WTC11 (cell line): ENCODE measurements around the gene KRT35. TPM values are rescaled to one million over a fixed set of nuclear protein-coding genes. Genes with fewer than 3 reads are reported as not detected.
A peak's percentile ranks its signal among the peaks of the same experiment; 100 is the strongest.

Experiments used
- ATAC-seq: fragments of 200-7000 bp; cut with Tn5 transposase; 2 replicates; pipeline ENCODE4 v1.10.0; 2021; ENCODE audit warnings: mild to moderate bottlenecking, moderate library complexity
- CTCF ChIA-PET: fragments of 300-600 bp; sonication (Branson Sonifier 250); formaldehyde crosslinking; loops from one replicate; lab custom pipeline; 2021; ENCODE audit warnings: antibody characterized with exemption; lab: Charles Lee
- POLR2A ChIA-PET: fragments of 350-600 bp; sonication (Branson Sonifier 250); formaldehyde crosslinking; loops from one replicate; lab custom pipeline; 2021; ENCODE audit warnings: antibody characterized with exemption; lab: Charles Lee
- DNase-seq: peaks from one replicate; pipeline ENCODE4 v3.0.0; 2021; ENCODE audit warnings: low spot score
- H3K27ac Mint-ChIP-seq: 2 replicates; pipeline ENCODE4 v1.8.0; 2021; ENCODE audit warnings: mixed read lengths
- H3K27me3 Mint-ChIP-seq: 2 replicates; pipeline ENCODE4 v1.8.0; 2021; ENCODE audit warnings: low read depth, mild to moderate bottlenecking, moderate library complexity, mixed read lengths
- H3K36me3 Mint-ChIP-seq: 2 replicates; pipeline ENCODE4 v1.8.0; 2021; ENCODE audit warnings: mixed read lengths
- H3K4me1 Mint-ChIP-seq: 2 replicates; pipeline ENCODE4 v1.8.0; 2022; ENCODE audit warnings: mixed read lengths
- H3K4me3 Mint-ChIP-seq: 2 replicates; pipeline ENCODE4 v1.8.0; 2021; ENCODE audit warnings: mild to moderate bottlenecking, moderate library complexity, mixed read lengths
- H3K9me3 Mint-ChIP-seq: 2 replicates; pipeline ENCODE4 v1.8.0; 2021; ENCODE audit warnings: mixed read lengths
- CDX4 ChIP-seq: fragments of 250-450 bp; sonication (Bioruptor Pico); IDR thresholded peaks from 2 replicates; pipeline ENCODE4 v1.9.0; 2021; ENCODE audit warnings: moderate library complexity, mild to moderate bottlenecking, inconsistent platforms, borderline replicate concordance
- CREB1 ChIP-seq: sonication (generic); formaldehyde crosslinking; IDR thresholded peaks from 2 replicates; pipeline ENCODE4 v1.8.0; 2023; ENCODE audit warnings: mild to moderate bottlenecking, missing genetic modification reagents
- CREM ChIP-seq: sonication (generic); formaldehyde crosslinking; IDR thresholded peaks from 2 replicates; pipeline ENCODE4 v1.8.1; 2022; ENCODE audit warnings: mild to moderate bottlenecking, missing genetic modification reagents, moderate library complexity
- ETV6 ChIP-seq: sonication (generic); formaldehyde crosslinking; IDR thresholded peaks from 2 replicates; pipeline ENCODE4 v1.8.1; 2022; ENCODE audit warnings: mild to moderate bottlenecking, missing genetic modification reagents
- GABPB1 ChIP-seq: sonication (generic); formaldehyde crosslinking; IDR thresholded peaks from 2 replicates; pipeline ENCODE4 v1.8.1; 2023; ENCODE audit warnings: mild to moderate bottlenecking, missing genetic modification reagents
- IRF2 ChIP-seq: sonication (generic); formaldehyde crosslinking; IDR thresholded peaks from 2 replicates; pipeline ENCODE4 v1.8.0; 2022; ENCODE audit warnings: low read depth, missing genetic modification reagents, borderline replicate concordance
- MYBL2 ChIP-seq: sonication (generic); formaldehyde crosslinking; IDR thresholded peaks from 2 replicates; pipeline ENCODE4 v1.8.1; 2023; ENCODE audit warnings: mild to moderate bottlenecking, moderate library complexity, missing genetic modification reagents
- NFE2L1 ChIP-seq: sonication (generic); formaldehyde crosslinking; IDR thresholded peaks from 2 replicates; pipeline ENCODE4 v1.8.1; 2023; ENCODE audit warnings: missing genetic modification reagents
- NFYB ChIP-seq: sonication (generic); formaldehyde crosslinking; conservative IDR thresholded peaks from 2 replicates; pipeline ENCODE4 v1.8.0; 2022; ENCODE audit warnings: low read depth, missing genetic modification reagents
- NR2C2 ChIP-seq: sonication (generic); formaldehyde crosslinking; IDR thresholded peaks from 2 replicates; pipeline ENCODE4 v1.8.0; 2022; ENCODE audit warnings: mild to moderate bottlenecking, missing genetic modification reagents
- PRRX2 ChIP-seq: fragments of 250-450 bp; sonication (Bioruptor Pico); IDR thresholded peaks from 2 replicates; pipeline ENCODE4 v1.8.0; 2021; ENCODE audit warnings: mild to moderate bottlenecking
- RORB ChIP-seq: fragments of 250-450 bp; sonication (Bioruptor Pico); IDR thresholded peaks from 2 replicates; pipeline ENCODE4 v1.9.0; 2021; ENCODE audit warnings: mild to moderate bottlenecking
- SMAD3 ChIP-seq: sonication (generic); formaldehyde crosslinking; IDR thresholded peaks from 2 replicates; pipeline ENCODE4 v1.8.0; 2022; ENCODE audit warnings: missing genetic modification reagents, mild to moderate bottlenecking, borderline replicate concordance
- SOX15 ChIP-seq: fragments of 250-450 bp; sonication (Bioruptor Pico); IDR thresholded peaks from 2 replicates; pipeline ENCODE4 v1.9.0; 2021; ENCODE audit warnings: mild to moderate bottlenecking
- SP1 ChIP-seq: sonication (generic); formaldehyde crosslinking; conservative IDR thresholded peaks from 2 replicates; pipeline ENCODE4 v1.8.1; 2022; ENCODE audit warnings: missing genetic modification reagents
- TEAD1 ChIP-seq: sonication (generic); formaldehyde crosslinking; IDR thresholded peaks from 2 replicates; pipeline ENCODE4 v1.8.0; 2022; ENCODE audit warnings: mild to moderate bottlenecking, missing genetic modification reagents
- TEAD4 ChIP-seq: sonication (generic); formaldehyde crosslinking; IDR thresholded peaks from 2 replicates; pipeline ENCODE4 v1.8.0; 2022; ENCODE audit warnings: mild to moderate bottlenecking, missing genetic modification reagents
- TP53 ChIP-seq: sonication (generic); formaldehyde crosslinking; IDR thresholded peaks from 2 replicates; pipeline ENCODE4 v1.8.1; 2023; ENCODE audit warnings: mild to moderate bottlenecking, missing genetic modification reagents
- ZBTB21 ChIP-seq: sonication (generic); formaldehyde crosslinking; IDR thresholded peaks from 2 replicates; pipeline ENCODE4 v1.8.1; 2023; ENCODE audit warnings: mild to moderate bottlenecking, missing genetic modification reagents, borderline replicate concordance
- ZMAT4 ChIP-seq: fragments of 250-450 bp; sonication (Bioruptor Pico); IDR thresholded peaks from 2 replicates; pipeline ENCODE4 v1.9.0; 2021; ENCODE audit warnings: mild to moderate bottlenecking
- ZNF121 ChIP-seq: sonication (generic); formaldehyde crosslinking; IDR thresholded peaks from 2 replicates; pipeline ENCODE4 v1.8.0; 2023; ENCODE audit warnings: missing genetic modification reagents
- ZNF232 ChIP-seq: sonication (generic); formaldehyde crosslinking; IDR thresholded peaks from 2 replicates; pipeline ENCODE4 v1.8.0; 2022; ENCODE audit warnings: mild to moderate bottlenecking, missing genetic modification reagents
- ZNF416 ChIP-seq: fragments of 250-450 bp; sonication (Bioruptor Pico); IDR thresholded peaks from 2 replicates; pipeline ENCODE4 v1.9.0; 2021; ENCODE audit warnings: mild to moderate bottlenecking, inconsistent platforms
- ZNF671 ChIP-seq: fragments of 250-450 bp; sonication (Bioruptor Pico); IDR thresholded peaks from 2 replicates; pipeline ENCODE4 v1.8.0; 2021; ENCODE audit warnings: mild to moderate bottlenecking
- total RNA-seq: library from RNA; stranded (reverse); gene quantifications from 3 replicates; pipeline ENCODE4 v1.2.3, GENCODE V29; 2021
- TF ChIP-seq, protein P1 (sequence below): sonication (generic); formaldehyde crosslinking; IDR thresholded peaks from 2 replicates; pipeline ENCODE4 v1.8.0; 2022; ENCODE audit warnings: mild to moderate bottlenecking, missing genetic modification reagents
- TF ChIP-seq, protein P2 (sequence below): sonication (generic); formaldehyde crosslinking; IDR thresholded peaks from 2 replicates; pipeline ENCODE4 v1.8.1; 2022; ENCODE audit warnings: mild to moderate bottlenecking, moderate library complexity, missing genetic modification reagents
- TF ChIP-seq, protein P3 (sequence below): sonication (generic); formaldehyde crosslinking; IDR thresholded peaks from 2 replicates; pipeline ENCODE4 v1.8.0; 2022; ENCODE audit warnings: missing genetic modification reagents

Gene KRT35
- total RNA-seq, 1 experiment from 2014 or later, result not detected

DNA sequence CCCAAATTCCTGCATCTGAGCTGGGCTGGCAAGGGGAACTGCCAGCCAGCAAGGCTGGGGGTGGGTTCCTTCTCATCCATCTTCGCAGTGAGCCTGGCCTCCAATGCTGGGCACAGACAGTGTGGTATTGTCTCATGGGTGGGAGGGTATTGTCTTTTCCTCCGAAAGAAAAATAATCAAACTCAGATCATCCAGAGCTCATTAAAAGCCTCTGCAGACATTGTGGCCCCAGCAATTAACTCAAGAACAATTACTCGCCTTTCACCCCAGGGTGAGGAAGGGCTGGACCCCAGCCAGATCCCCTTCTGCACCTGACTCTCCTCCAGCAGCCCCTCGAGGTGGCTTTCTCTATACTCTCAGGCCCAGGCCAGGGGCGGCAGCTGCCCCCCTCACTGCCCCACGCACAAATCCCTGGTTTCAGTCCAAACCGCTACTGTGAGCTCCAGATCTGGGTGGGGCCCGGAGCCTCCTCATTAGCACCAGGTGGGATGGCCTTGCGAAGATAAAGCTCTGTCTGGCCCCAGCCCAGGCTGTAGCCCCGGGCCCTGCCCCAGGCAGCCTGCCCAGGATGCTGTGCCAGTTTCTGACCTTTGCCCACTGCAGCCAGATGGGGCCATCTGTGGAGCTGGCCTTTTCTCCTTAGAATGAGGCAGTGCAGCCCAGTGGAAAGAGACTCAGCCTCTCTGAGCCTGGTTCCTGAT is 40.0 kb upstream of the KRT35 start (continued):
- TF ChIP-seq, protein P1, sequence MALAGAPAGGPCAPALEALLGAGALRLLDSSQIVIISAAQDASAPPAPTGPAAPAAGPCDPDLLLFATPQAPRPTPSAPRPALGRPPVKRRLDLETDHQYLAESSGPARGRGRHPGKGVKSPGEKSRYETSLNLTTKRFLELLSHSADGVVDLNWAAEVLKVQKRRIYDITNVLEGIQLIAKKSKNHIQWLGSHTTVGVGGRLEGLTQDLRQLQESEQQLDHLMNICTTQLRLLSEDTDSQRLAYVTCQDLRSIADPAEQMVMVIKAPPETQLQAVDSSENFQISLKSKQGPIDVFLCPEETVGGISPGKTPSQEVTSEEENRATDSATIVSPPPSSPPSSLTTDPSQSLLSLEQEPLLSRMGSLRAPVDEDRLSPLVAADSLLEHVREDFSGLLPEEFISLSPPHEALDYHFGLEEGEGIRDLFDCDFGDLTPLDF (CRISPR knock-in tag), result no peak
- TF ChIP-seq, all 79 proteins: peak for 0

DNA sequence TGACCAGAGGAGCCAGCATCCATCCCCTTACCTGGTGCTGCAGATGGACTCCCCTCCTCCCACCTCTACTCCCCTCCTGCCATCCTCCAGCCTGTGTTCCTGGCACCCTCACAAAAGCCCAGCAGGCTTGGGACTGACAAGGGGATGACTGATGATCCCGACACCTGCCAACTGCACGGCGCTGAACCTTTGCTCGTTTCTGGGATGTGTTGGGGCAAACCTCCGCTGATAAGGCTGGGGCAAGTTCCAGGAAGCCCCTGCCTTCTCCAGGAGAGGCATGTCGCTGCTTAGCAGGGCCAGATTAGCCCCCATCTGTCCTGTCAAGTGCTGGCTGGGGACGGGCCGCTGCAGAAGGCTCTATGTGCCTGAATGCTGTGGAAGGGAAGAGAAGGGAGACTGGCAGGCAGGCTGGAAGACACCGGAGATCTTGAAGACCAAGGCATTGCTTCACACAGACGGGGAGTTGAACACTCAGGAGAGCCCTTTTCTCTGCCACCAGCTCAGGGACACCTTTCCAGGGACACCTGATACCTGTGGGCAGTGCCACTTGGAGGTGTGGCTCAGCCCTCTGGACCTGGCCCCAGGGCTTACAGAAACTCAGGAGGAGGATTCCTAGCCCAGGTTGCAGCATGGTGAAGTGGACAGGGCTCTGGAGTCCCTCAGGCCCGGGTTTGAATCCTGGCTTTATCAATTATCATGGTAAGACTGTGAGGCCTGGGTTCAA is 38.7 kb upstream of the KRT35 start:
- no peak overlapping the region for H3K4me3 Mint-ChIP-seq
- peak overlapping the region; percentile 45; the same call in 1 of the 2 replicates for H3K27ac Mint-ChIP-seq
- DNase-seq (no peak), ATAC-seq (no peak)
- H3K9me3 Mint-ChIP-seq, result no peaks in the 10 kb centered on the region
- ChIA-PET POLR2A (no interaction called here), CTCF (interaction anchor here (1.0 to 15.4 kb wide), 3 partner anchors 29 to 143 kb away, joined by 3 to 116 read pairs (median 5); no protein-coding TSS in a partner anchor)
- H3K4me1 Mint-ChIP-seq, result peaks cover 21% of the 10 kb centered on the region
- no peak for TF ChIP-seq ZNF121 (CRISPR knock-in tag)
- no peak for TF ChIP-seq ZMAT4 (CRISPR knock-in tag)
- TF ChIP-seq NFYB (CRISPR knock-in tag), result no peak
- TF ChIP-seq TP53 (CRISPR knock-in tag), result no peak
- TF ChIP-seq, protein P2, sequence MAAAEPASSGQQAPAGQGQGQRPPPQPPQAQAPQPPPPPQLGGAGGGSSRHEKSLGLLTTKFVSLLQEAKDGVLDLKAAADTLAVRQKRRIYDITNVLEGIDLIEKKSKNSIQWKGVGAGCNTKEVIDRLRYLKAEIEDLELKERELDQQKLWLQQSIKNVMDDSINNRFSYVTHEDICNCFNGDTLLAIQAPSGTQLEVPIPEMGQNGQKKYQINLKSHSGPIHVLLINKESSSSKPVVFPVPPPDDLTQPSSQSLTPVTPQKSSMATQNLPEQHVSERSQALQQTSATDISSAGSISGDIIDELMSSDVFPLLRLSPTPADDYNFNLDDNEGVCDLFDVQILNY (CRISPR knock-in tag), result no peak
- no peak for TF ChIP-seq ZNF232 (CRISPR knock-in tag)
- TF ChIP-seq MYBL2 (CRISPR knock-in tag), result no peak
- TF ChIP-seq, protein P3, sequence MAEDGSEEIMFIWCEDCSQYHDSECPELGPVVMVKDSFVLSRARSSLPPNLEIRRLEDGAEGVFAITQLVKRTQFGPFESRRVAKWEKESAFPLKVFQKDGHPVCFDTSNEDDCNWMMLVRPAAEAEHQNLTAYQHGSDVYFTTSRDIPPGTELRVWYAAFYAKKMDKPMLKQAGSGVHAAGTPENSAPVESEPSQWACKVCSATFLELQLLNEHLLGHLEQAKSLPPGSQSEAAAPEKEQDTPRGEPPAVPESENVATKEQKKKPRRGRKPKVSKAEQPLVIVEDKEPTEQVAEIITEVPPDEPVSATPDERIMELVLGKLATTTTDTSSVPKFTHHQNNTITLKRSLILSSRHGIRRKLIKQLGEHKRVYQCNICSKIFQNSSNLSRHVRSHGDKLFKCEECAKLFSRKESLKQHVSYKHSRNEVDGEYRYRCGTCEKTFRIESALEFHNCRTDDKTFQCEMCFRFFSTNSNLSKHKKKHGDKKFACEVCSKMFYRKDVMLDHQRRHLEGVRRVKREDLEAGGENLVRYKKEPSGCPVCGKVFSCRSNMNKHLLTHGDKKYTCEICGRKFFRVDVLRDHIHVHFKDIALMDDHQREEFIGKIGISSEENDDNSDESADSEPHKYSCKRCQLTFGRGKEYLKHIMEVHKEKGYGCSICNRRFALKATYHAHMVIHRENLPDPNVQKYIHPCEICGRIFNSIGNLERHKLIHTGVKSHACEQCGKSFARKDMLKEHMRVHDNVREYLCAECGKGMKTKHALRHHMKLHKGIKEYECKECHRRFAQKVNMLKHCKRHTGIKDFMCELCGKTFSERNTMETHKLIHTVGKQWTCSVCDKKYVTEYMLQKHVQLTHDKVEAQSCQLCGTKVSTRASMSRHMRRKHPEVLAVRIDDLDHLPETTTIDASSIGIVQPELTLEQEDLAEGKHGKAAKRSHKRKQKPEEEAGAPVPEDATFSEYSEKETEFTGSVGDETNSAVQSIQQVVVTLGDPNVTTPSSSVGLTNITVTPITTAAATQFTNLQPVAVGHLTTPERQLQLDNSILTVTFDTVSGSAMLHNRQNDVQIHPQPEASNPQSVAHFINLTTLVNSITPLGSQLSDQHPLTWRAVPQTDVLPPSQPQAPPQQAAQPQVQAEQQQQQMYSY (CRISPR knock-in tag), result no peak
- no peak for TF ChIP-seq CREB1 (CRISPR knock-in tag)
- TF ChIP-seq ZNF671 (CRISPR knock-in tag), result no peak
- peaks cover 17% of the 10 kb centered on the region for H3K36me3 Mint-ChIP-seq
- H3K27me3 Mint-ChIP-seq, result no peaks in the 10 kb centered on the region

DNA sequence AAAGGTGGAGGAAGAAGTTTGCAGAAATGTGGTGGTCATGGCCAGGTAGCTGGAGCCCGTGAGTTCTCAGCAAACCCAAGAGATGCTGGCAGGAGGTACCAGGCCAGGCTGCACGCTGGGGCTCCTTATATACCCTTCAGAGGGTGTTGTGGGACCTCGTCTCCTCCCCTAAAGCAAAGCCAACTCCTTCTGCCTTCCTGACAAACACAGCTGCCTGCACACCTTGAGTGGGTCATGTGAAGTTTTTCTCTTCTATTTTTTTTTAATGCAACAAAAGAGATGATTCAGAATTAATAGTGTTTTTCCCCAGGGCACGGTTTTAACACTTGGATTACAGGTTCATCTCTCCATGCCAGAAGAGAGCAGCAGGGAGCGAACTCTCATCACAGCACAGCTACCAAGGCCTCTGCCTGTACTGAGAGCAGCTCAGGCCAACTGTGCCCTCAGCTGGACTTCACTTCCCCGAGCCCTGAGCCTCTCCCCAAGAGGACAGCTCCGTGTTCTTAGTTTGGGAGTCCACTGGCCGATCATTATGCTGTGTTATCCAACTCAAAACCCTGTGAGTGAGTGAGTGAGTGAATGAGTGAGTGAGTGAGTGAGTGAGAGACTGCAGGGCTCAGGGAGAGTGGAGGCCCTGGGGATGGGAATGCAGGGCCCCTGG is 38.0 kb upstream of the KRT35 start, which contains the start of gene KRT15:
Gene KRT15, minus strand, starts transcription at position 102 of the 661 bp plus-strand sequence. Its CDS starts 63 bp downstream, at position 39.
- no peaks in the 10 kb centered on the region for H3K27me3 Mint-ChIP-seq
- H3K9me3 Mint-ChIP-seq, result no peaks in the 10 kb centered on the region
- POLR2A ChIA-PET, result interaction anchor here (0.6 kb wide), 1 partner anchor 12 kb away, joined by 3 read pairs; no protein-coding TSS in a partner anchor
- no peak within 1 kb of the TSS for H3K4me3 Mint-ChIP-seq
- peak within 1 kb of the TSS; percentile 57; the same call in 1 of the 2 replicates for H3K27ac Mint-ChIP-seq
- DNase-seq (no peak), ATAC-seq (no peak)
- H3K36me3 Mint-ChIP-seq, result peaks cover 10% of the 10 kb centered on the region
- peaks cover 21% of the 10 kb centered on the region for H3K4me1 Mint-ChIP-seq
- CTCF ChIA-PET, result interaction anchor here (0.6 to 15.4 kb wide), 5 partner anchors 17 to 144 kb away, joined by 3 to 116 read pairs (median 4); no protein-coding TSS in a partner anchor
- TF ChIP-seq ZBTB21 (no peak), NFE2L1 (CRISPR knock-in tag) (no peak), SP1 (CRISPR knock-in tag) (no peak), ZNF416 (CRISPR knock-in tag) (no peak), NR2C2 (CRISPR knock-in tag) (no peak), NFYB (CRISPR knock-in tag) (no peak), CREB1 (CRISPR knock-in tag) (no peak), ETV6 (CRISPR knock-in tag) (no peak), SOX15 (CRISPR knock-in tag) (no peak), RORB (no peak), PRRX2 (no peak), CREM (no peak), GABPB1 (CRISPR knock-in tag) (no peak), TEAD4 (CRISPR knock-in tag) (no peak), SMAD3 (CRISPR knock-in tag) (no peak), TEAD1 (CRISPR knock-in tag) (no peak), IRF2 (CRISPR knock-in tag) (no peak), CDX4 (CRISPR knock-in tag) (no peak)
